ACHN (cell line): ENCODE results near the gene PRR5.
"Not testable (repeated sequence)": the region's sequence is repeated elsewhere in the genome, so short reads cannot be mapped to it uniquely, and the experiment has no call there.

Experiments used
- DNase-seq: peaks from one replicate; pipeline ENCODE4 v3.0.0-alpha.2; 2015
- in situ Hi-C: cut with HindIII; loops from 2 replicates; pipeline ENCODE4 v1.10.0; 2017; ENCODE audit warnings: low sequenced_read_pairs, low pct_ligation_motif_present, low pct_unique_long_range_greater_than_20kb

Gene PRR5

DNA sequence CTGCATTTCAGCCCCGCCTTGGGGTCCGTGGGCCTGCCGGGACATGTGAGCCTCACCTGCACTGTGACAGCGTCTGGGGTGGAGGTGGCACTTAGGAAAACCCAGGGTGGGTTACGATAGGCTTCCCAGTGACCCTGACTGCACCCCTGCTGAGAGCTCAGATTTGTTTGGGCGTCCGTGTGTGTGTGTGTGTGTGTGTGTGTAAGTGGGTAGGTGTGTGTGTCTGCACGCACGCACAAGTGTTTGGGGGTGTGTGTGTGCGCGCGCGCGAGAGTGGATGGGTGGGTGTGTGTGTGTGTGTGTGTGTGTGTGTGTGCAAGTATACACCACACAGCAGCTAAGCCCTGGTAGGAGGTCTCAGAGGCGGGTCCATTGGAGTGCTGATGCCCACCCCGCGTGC is 38.3 kb downstream of the PRR5 start:
- in situ Hi-C loops = no loop called here

GRCh38 chr22:44741929-44742328 is 39.9 kb downstream of the PRR5 start:
- in situ Hi-C loops = no loop called here
- no peak for DNase-seq

More for the DNA sequence above, 38.3 kb downstream of the PRR5 start:
- no peak for DNase-seq

DNA sequence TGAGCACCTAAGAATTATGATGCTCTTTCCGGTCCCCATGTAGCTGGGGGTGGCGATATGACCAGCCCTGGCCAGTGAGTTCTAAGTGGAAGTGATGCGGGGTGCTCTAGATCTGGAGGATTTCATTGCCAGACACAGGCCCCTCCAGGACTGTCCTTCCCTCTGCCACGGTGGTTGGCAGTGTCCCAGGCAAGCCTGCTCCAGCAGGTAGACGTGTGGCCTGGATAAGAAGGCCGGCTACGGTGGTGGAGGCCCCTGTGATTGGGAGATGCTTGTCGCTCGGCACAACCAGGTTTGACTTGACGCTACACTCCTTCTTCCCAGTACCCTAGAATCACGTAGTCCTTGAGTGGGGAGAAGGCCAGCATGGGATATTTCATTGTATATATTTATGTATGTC is 41.2 kb downstream of the PRR5 start:
- DNase-seq = no peak
- in situ Hi-C loops = no loop called here

- in situ Hi-C loops = no loop called here
- no peak for DNase-seq
These were observed 41.8 kb downstream of the PRR5 start for GRCh38 chr22:44743804-44744211.

GRCh38 chr22:44745853-44746789 is 44.1 kb downstream of the PRR5 start:
- in situ Hi-C loops = no loop called here
- DNase-seq = peak; percentile 44

DNA sequence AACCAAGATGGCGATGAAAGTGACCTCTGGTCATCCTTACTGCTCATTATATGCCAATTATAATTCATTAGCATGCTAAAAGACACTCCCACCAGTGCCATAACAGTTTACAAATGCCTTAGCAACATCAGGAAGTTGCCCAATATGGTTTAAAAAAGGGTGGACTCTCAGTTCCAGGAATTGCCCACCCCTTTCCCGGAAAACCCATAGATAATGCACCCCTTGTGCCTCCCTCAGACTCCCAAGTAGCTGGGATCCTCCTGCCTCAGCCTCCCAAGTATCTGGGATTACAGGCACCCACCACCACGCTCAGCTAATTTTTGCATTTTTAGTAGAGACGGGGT is 45.8 kb downstream of the PRR5 start:
- DNase-seq, in situ Hi-C loops: not testable (repeated sequence)

GRCh38 chr22:44748524-44748923 is 46.5 kb downstream of the PRR5 start:
- DNase-seq = no peak
- in situ Hi-C loops = no loop called here

DNA sequence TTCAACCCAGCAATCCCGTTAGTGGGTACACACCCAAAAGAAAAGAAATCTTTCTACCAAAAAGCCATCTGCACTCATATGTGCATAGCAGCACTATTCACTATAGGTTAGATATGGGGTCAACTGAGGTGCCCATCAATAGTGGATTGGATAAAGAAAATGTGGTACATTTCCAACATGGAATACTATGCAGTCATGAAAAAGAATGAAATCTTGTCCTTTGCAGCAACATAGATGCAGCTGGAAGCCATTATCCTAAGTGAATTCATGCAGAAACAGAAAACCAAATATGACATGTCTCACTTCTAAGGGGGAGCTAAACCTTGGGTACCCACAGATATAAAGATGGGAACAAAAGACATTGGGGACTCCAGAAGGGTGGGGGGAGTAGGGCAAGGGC is 48.5 kb downstream of the PRR5 start:
- no peak for DNase-seq

DNA sequence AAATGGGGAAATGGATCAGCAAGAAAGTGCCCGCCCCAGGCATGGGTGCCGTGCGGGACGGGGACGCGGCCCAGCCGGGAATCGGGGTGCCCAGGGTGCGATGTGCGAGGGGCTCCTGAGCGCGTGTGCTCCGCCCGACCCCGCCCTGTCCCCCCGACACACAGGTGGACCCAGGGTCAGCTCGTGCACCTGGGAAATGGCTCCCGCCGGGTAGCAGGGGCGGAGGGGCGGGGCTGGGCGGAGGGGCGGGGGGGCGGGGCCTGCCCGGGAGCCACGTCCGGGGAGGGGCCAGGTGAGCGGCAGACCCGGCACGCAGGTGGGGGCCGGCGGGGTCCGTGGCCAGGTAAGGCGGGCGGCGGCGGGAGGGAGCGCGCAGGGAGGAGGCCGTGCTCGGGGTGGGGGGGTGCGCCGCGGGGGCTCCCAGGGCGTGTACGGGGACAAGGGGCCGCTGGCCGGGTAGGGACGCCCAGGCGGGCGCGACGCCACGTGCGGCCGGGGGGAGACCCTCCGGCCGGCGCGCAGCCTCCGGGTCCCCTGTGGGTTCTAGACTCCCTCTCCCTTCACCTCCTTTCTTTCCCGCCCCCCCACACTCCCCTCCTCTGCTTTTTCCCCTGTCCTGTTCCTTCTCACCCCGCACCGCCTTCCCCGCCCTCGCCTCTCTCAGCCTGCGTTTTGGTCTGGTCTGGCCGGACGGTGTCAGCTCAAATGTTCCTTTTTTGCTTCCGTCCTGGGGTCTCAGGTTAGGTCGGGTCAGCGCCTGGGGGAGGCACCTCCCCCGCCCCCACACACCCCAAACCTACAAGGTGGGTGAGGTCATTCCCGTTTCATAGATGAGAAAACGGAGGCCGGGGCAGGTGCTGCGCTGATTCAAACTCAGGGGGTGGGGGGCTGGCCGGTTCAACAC is 50.5 kb downstream of the PRR5 start, which contains the start of gene ARHGAP8:
TSS of gene ARHGAP8 (plus strand) at position 291 of the 904 bp plus-strand sequence. CDS start 33,953 bp downstream, outside the sequence.
- no peak for DNase-seq
- in situ Hi-C loops = no loop called here

More for the DNA sequence above, 48.5 kb downstream of the PRR5 start:
- in situ Hi-C loops = no loop called here

- in situ Hi-C loops = no loop called here
- DNase-seq = no peak
These were observed 51.4 kb downstream of the PRR5 start for GRCh38 chr22:44753189-44754042.

GRCh38 chr22:44754998-44755397 is 53.0 kb downstream of the PRR5 start:
- in situ Hi-C loops = no loop called here
- DNase-seq = no peak

DNA sequence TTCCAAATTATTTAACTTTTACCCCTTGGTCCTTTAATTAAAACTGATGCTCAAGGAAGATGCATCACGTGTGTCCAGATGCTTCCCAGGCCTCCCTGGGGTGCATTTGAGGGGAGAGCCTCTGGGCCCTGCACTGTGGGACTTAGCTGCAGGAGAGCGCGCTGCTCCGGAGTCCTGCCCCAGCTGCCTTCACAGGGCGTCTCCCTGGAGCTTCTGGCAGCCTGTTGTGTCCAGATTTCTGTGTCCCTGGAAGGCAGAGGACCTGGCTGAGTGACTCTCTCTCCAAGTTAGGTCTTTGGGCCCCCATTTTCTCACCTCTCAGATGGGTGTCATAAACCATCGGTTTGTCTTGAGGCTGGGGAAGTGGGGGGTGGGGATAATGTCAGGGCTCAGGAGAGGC is 53.4 kb downstream of the PRR5 start:
- in situ Hi-C loops = no loop called here
- DNase-seq = no peak

DNA sequence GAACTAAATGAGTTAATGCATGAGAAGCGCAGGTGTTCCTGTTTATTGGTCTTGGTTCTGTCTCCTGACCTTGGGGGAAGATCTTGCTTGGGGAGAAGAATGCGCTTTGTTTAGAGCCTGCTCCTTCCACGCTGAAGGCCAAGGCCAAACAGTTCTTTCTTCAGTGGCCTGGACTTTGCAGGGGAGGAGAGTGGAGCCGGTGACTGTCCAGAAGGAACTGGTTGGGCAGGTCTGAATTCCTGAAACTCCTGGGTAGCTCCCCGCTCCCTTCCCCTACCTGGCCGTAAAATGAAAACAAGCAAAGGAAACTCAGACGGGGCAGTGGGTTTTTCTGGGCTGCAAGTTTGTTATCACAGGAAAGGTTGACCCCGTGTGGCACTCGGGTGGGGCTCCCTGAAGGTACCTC is 54.0 kb downstream of the PRR5 start:
- in situ Hi-C loops = no loop called here
- no peak for DNase-seq

- in situ Hi-C loops = no loop called here
- DNase-seq = peak; percentile 43
These were observed 56.5 kb downstream of the PRR5 start for GRCh38 chr22:44758344-44758973.

DNA sequence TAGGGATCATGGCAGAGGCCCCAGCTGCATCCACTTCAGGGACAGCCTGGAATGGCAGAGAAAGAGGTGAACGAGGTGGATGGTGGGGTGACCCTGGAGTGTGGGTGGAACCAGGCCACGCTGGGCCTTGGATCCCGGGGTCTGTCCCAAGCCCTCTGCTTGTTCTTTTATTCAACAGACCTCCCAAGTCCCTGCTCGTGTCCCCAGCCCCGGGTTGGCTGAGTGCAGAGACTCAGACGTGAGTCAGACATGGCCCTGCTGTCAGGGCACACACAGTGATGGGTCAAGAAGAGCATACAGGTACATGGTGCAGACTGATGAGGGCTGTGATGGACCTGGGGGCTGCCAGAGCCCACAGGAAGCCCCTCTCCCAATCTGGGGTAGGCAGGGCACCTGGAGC is 57.0 kb downstream of the PRR5 start:
- in situ Hi-C loops = no loop called here
- no peak for DNase-seq

DNA sequence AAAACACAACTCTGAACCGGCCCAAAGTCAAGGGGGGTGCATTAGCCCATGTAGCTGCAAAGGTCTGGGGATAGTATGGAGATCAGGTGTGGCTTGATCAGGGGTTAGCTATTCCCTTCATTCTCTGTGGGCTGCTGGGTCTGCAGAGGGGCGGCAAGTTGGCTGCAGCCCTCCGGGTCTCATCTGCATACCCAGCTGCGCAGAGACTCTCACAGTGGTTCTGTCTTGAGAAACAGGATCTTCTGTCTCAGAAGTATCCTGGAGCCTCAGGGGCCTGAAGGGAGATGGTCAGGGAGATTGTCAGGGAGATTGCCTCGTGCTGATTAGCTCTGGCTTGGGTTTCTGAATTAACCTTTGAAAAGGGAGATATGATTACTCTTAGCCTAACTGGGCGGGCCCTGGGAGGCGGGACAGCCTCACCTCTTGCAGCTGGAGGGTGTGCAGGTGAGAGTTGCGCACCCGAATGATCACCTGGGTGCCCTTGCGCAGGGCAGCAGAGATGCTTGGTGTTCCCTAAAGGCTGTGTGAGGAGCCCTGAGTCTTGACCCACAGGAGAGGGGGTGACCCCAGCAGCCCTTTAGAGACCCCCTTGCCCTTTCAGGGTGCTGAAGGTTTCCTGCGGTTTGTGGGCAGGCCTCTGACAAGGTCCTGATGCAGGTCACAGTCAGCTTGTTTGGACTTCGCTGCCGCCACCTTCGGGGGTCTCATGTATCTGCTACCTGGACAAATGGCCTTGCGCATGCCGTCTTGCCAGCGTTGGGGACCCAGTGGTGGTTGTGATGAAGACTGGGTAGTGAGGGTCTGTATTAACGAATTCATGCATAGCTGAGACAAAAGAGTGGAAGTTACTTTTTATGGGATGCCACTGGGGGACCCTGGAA is 57.7 kb downstream of the PRR5 start:
- in situ Hi-C loops = no loop called here
- DNase-seq = no peak

DNA sequence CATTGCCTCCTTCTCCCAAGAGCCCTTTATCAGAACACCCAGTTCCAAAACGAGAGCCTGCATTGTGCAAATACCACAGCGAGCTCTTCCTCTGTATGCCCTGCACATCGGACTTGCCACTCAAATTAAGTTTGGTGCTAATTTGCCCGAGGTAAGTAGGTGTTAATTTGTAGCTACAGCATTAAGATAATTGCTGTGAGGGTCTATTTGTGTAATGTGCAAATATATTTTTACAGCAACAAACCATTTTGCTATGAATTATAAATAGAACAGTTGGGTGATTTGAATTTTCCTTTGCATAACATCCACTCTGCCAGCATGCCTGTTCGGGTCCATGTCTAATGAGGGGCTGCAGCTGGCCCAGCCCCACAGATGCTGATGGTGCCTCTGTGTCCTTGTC is 58.5 kb downstream of the PRR5 start:
- in situ Hi-C loops = no loop called here
- no peak for DNase-seq
